HG03045 (cell line): Measurements from ENCODE around the gene LRRC23.
"Not testable (repeated sequence)": the region's sequence is repeated elsewhere in the genome, so short reads cannot be mapped to it uniquely, and the experiment has no call there.

Source experiments
- ATAC-seq: cut with Tn5 transposase; IDR thresholded peaks from one replicate; pipeline ENCODE4 v1.9.1; 2021; ENCODE audit warnings: mild to moderate bottlenecking, moderate library complexity; ENCODE audit not compliant: unreplicated experiment

LRRC23 gene

GRCh38 chr12:6899837-6900519 lies 4.6 kb upstream of the LRRC23 start:
- no peak for ATAC-seq

- no peak for ATAC-seq
These were observed 2.2 kb upstream of the LRRC23 start for GRCh38 chr12:6902448-6902847.

DNA sequence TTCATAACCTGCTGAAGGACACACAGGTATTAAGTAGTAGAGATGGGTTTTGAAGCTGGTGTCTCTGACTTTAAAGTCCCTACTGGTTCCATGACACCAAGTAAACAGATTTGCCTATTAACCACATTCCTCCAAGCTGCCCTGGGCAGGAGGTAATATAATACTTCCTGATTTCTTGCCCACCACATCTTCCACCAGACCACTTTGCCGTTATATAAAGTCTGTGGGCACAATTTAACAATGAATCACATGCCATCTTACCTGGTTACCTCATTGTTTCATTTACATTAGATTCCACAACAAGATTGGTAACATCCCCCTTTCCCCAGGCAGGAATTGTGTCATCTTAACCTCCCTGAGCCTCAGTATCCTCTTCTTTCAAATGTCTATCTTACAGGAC lies 900 bp upstream of the LRRC23 start:
- ATAC-seq, result no peak

- no peak for ATAC-seq
These were observed 905 bp downstream of the LRRC23 start for GRCh38 chr12:6905414-6906040.

GRCh38 chr12:6908141-6908540 lies 3.5 kb downstream of the LRRC23 start:
- not testable (repeated sequence) for ATAC-seq

- no peak for ATAC-seq
These were observed 5.0 kb downstream of the LRRC23 start for GRCh38 chr12:6909421-6910145.

DNA sequence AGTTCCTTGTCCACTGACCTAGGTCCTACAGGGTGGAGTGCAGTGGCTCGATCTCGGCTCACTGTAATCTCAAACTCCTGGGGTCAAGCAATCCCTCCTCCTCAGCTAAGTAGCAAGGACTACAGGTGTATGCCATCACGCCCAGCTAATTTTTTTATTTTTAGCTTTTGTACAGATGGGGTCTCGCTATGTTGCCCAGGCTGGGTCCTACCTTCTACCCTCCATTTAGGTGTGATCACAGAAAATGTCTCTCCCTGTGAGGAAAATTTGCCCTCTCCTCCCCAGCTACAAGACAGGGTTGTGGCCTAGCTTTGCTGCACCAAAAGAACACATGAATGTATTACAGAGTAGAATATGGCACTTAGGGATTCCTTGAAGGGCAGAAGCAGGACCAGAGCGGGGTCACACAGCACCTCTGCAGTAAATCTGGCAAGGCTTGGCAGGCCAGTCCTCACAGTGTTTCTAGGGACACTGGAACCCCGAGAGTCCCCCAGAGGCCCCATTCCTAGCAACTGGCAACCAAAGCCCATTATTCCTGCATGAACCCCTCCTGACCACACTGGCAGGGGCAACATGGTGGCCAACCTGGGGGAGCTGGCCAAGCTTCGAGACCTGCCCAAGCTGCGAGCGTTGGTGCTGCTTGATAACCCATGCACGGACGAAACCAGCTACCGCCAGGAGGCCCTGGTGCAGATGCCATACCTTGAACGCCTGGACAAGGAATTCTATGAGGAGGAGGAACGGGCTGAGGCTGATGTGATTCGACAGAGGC lies 7.7 kb downstream of the LRRC23 start:
- ATAC-seq, result no peak

DNA sequence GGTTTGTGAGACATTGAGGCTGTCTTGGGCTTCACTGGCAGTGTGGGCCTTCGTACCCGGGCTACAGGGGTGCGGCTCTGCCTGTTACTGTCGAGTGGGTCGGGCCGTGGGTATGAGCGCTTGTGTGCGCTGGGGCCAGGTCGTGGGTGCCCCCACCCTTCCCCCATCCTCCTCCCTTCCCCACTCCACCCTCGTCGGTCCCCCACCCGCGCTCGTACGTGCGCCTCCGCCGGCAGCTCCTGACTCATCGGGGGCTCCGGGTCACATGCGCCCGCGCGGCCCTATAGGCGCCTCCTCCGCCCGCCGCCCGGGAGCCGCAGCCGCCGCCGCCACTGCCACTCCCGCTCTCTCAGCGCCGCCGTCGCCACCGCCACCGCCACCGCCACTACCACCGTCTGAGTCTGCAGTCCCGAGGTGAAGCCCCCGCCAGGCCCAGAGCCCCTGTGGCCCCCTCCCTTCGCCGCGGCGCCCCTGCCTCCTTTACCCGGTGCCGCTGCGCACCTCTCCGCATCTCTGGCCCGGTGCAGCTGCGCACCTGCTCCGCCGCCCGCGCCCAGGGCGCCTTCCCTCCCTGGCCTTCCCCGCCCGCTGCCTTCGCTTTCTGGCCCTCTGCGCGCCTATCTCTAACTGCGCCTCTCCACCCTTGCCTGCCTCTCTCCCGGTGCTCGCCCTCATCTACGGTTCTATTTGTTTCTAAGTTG lies 9.8 kb downstream of the LRRC23 start, which contains the start of gene ENO2:
Gene ENO2, plus strand, starts transcription at position 335 of the 701 bp plus-strand sequence. CDS start 1,253 bp downstream, outside the sequence.
- peak; percentile 80 for ATAC-seq

- no peak for ATAC-seq
These were observed 10.5 kb downstream of the LRRC23 start for GRCh38 chr12:6914947-6915788.

DNA sequence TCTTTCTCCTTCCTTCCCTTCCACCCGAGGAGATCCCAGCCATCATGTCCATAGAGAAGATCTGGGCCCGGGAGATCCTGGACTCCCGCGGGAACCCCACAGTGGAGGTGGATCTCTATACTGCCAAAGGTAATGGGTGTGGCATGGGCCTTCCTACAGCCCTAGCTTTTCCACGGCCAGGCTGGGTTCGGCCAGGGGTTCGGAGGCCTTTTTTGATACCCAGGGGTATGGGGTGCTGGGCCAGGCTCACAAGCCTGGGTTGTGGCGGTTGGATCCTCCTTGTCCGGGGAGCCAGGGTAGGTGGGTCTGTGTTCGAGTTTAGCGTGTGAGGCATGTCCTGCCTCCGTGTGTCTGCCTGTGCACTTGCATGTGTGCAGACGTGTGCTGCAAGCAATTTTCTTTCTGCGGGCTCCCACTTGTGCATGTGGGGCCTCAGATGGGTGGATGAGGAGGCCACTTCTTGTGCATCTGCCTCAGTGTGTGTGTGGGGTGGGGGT lies 11.2 kb downstream of the LRRC23 start:
- ATAC-seq, result no peak

GRCh38 chr12:6916426-6917200 lies 12.0 kb downstream of the LRRC23 start:
- ATAC-seq, result no peak

GRCh38 chr12:6917491-6918231 lies 13.0 kb downstream of the LRRC23 start:
- no peak for ATAC-seq

GRCh38 chr12:6919588-6919987 lies 15.0 kb downstream of the LRRC23 start:
- no peak for ATAC-seq

GRCh38 chr12:6921539-6921938 lies 16.9 kb downstream of the LRRC23 start:
- ATAC-seq, result no peak

DNA sequence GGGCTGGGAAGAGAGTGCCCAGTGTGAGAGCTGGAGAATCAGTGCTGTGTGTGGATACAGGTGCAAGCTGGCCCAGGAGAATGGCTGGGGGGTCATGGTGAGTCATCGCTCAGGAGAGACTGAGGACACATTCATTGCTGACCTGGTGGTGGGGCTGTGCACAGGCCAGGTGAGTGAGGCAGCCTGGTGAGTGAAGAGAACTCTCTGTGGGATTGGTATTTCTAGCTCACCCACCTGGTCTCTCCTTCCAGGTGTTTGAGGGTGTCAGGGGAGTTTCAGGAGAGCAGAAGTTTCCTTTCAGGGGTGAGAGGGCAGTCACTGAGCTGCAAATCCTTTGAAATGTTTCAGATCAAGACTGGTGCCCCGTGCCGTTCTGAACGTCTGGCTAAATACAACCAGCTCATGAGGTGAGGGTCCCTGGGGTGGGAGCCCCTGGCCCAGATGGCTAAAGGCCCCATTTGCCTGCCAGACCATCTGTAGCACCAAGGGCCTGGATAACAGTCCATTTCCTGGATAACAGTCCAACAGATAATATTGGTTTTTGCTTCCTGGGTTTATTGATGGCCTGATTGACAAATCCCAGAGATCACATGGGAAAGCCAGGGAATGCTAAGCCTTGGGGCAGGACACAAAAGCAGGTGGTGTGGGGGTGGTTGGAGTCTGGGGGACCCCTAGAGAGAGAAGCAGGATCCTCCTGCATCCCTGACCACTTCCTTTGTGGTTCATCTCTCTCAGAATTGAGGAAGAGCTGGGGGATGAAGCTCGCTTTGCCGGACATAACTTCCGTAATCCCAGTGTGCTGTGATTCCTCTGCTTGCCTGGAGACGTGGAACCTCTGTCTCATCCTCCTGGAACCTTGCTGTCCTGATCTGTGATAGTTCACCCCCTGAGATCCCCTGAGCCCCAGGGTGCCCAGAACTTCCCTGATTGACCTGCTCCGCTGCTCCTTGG lies 17.6 kb downstream of the LRRC23 start:
- no peak for ATAC-seq

- ATAC-seq, result no peak
These were observed 18.5 kb downstream of the LRRC23 start for GRCh38 chr12:6923003-6923732.
